ENCODE measurements around the gene NFIC.

DNA sequence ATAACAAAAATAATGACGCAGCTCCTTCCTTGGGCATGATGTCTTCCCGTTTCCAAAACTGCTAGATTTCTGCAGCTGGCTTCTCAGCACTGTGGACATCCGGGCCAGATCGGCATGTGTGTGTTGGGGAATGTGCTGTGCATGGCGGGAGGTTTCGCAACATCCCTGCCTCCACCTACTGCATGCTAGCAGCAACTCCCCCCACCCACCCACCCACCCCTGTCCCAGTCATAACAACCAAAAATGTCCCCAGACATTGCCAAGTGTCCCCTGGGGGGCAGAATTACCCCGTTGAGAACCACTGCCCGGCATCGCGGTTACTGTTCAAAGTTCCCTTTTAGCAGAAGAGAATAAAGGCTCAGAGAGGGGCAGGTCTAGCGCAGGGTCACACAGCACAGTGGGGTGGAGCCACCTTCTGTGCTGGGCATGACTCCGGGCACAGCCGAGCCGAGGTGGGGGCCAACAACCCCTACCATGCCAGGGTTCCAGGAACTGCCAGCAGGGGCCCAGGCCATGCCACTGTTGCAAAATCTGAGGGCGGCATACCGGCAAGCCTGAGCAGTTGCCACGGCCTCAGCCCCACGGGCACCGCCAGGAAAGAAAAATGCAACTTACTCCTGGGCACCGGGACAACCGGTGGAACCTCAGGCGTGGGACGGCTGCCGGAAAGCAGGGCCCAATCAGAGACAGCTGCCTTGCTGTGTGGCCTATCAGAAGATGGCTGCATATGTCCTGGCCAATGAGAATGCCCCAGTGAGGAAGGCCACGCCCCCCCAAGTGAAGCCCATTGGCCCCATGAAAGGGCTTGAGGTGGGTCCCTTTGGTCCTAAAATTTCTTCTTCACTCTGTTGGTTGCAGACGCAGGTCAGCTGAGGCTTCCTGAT is 22.5 kb upstream of the NFIC start:
- TF ChIP-seq, protein P1, sequence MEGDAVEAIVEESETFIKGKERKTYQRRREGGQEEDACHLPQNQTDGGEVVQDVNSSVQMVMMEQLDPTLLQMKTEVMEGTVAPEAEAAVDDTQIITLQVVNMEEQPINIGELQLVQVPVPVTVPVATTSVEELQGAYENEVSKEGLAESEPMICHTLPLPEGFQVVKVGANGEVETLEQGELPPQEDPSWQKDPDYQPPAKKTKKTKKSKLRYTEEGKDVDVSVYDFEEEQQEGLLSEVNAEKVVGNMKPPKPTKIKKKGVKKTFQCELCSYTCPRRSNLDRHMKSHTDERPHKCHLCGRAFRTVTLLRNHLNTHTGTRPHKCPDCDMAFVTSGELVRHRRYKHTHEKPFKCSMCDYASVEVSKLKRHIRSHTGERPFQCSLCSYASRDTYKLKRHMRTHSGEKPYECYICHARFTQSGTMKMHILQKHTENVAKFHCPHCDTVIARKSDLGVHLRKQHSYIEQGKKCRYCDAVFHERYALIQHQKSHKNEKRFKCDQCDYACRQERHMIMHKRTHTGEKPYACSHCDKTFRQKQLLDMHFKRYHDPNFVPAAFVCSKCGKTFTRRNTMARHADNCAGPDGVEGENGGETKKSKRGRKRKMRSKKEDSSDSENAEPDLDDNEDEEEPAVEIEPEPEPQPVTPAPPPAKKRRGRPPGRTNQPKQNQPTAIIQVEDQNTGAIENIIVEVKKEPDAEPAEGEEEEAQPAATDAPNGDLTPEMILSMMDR (IDR thresholded peaks at IDR 0.05; ENCODE audit: low read depth, low read length, missing input control) = peak; percentile 29
- TF ChIP-seq, protein P2, sequence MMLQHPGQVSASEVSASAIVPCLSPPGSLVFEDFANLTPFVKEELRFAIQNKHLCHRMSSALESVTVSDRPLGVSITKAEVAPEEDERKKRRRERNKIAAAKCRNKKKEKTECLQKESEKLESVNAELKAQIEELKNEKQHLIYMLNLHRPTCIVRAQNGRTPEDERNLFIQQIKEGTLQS (IDR thresholded peaks at IDR 0.05) = peak; percentile 73
- no peak for TF ChIP-seq TAF1 (conservative IDR thresholded peaks at IDR 0.05)
- TF ChIP-seq, protein P3, sequence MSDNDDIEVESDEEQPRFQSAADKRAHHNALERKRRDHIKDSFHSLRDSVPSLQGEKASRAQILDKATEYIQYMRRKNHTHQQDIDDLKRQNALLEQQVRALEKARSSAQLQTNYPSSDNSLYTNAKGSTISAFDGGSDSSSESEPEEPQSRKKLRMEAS (IDR thresholded peaks at IDR 0.05) = peak; percentile 68
- TF ChIP-seq, protein P4, sequence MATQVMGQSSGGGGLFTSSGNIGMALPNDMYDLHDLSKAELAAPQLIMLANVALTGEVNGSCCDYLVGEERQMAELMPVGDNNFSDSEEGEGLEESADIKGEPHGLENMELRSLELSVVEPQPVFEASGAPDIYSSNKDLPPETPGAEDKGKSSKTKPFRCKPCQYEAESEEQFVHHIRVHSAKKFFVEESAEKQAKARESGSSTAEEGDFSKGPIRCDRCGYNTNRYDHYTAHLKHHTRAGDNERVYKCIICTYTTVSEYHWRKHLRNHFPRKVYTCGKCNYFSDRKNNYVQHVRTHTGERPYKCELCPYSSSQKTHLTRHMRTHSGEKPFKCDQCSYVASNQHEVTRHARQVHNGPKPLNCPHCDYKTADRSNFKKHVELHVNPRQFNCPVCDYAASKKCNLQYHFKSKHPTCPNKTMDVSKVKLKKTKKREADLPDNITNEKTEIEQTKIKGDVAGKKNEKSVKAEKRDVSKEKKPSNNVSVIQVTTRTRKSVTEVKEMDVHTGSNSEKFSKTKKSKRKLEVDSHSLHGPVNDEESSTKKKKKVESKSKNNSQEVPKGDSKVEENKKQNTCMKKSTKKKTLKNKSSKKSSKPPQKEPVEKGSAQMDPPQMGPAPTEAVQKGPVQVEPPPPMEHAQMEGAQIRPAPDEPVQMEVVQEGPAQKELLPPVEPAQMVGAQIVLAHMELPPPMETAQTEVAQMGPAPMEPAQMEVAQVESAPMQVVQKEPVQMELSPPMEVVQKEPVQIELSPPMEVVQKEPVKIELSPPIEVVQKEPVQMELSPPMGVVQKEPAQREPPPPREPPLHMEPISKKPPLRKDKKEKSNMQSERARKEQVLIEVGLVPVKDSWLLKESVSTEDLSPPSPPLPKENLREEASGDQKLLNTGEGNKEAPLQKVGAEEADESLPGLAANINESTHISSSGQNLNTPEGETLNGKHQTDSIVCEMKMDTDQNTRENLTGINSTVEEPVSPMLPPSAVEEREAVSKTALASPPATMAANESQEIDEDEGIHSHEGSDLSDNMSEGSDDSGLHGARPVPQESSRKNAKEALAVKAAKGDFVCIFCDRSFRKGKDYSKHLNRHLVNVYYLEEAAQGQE (IDR thresholded peaks at IDR 0.05) = peak; percentile 54
- TF ChIP-seq SP1 (IDR thresholded peaks at IDR 0.05) = peak; percentile 99
- peak; percentile 31 for TF ChIP-seq FOXA1 (IDR thresholded peaks at IDR 0.05)
- TF ChIP-seq RAD21 (IDR thresholded peaks at IDR 0.05) = peak; percentile 63 to 70
- TF ChIP-seq NR2F2 (IDR thresholded peaks at IDR 0.05) = peak; percentile 70
- peak; percentile 88 to 92 for TF ChIP-seq RXRA (IDR thresholded peaks at IDR 0.05)
- peak; percentile 58 for TF ChIP-seq YY1 (IDR thresholded peaks at IDR 0.05)
- TF ChIP-seq HNF4G (IDR thresholded peaks at IDR 0.05) = peak; percentile 35
- TF ChIP-seq, protein P5, sequence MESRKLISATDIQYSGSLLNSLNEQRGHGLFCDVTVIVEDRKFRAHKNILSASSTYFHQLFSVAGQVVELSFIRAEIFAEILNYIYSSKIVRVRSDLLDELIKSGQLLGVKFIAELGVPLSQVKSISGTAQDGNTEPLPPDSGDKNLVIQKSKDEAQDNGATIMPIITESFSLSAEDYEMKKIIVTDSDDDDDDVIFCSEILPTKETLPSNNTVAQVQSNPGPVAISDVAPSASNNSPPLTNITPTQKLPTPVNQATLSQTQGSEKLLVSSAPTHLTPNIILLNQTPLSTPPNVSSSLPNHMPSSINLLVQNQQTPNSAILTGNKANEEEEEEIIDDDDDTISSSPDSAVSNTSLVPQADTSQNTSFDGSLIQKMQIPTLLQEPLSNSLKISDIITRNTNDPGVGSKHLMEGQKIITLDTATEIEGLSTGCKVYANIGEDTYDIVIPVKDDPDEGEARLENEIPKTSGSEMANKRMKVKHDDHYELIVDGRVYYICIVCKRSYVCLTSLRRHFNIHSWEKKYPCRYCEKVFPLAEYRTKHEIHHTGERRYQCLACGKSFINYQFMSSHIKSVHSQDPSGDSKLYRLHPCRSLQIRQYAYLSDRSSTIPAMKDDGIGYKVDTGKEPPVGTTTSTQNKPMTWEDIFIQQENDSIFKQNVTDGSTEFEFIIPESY (IDR thresholded peaks at IDR 0.05) = peak; percentile 49
